Hypothalamus (tissue), 51 donors: ENCODE results near the gene TRAP1.

ENCODE experiments used
- DNase-seq, 51 donors: peaks; one replicate each; lab custom pipeline; 2025; lab: John Stamatoyannopoulos, UW

The TRAP1 gene

GRCh38 chr16:3654249-3654991 is 62.9 kb downstream of the TRAP1 start, which contains the start of gene DNASE1:
Gene DNASE1, plus strand, starts transcription at chr16:3654691. Its CDS starts 683 bp downstream, at chr16:3655374.
- peak in 23 of 51 donors; percentile 1 to 50 (median 16) for DNase-seq

GRCh38 chr16:3652373-3653195 is 64.7 kb downstream of the TRAP1 start:
- DNase-seq: no peak

GRCh38 chr16:3651461-3652372 is 65.6 kb downstream of the TRAP1 start:
- no peak for DNase-seq

GRCh38 chr16:3650631-3651265 is 66.6 kb downstream of the TRAP1 start:
- DNase-seq: no peak

- DNase-seq: no peak
Observed at GRCh38 chr16:3646348-3646920, 70.9 kb downstream of the TRAP1 start.

- no peak for DNase-seq
Observed at GRCh38 chr16:3645504-3646347, 71.6 kb downstream of the TRAP1 start.

- DNase-seq: no peak
Observed at GRCh38 chr16:3645108-3645503, 72.2 kb downstream of the TRAP1 start.

- no peak for DNase-seq
Observed at GRCh38 chr16:3643095-3643730, 74.1 kb downstream of the TRAP1 start.

- DNase-seq: no peak
Observed at GRCh38 chr16:3642397-3643094, 74.8 kb downstream of the TRAP1 start.

GRCh38 chr16:3641801-3642396 is 75.4 kb downstream of the TRAP1 start:
- no peak for DNase-seq

- no peak for DNase-seq
Observed at GRCh38 chr16:3640632-3641501, 76.5 kb downstream of the TRAP1 start.

- no peak for DNase-seq
Observed at GRCh38 chr16:3640207-3640606, 77.1 kb downstream of the TRAP1 start.

- no peak for DNase-seq
Observed at GRCh38 chr16:3638916-3639644, 78.2 kb downstream of the TRAP1 start.

- no peak for DNase-seq
Observed at GRCh38 chr16:3637371-3637923, 79.9 kb downstream of the TRAP1 start.

GRCh38 chr16:3625911-3626732 is 91.2 kb downstream of the TRAP1 start:
- no peak for DNase-seq
